Activated CD4-positive, alpha-beta memory T cell treated with anti-CD3 and anti-CD28 coated beads for 36 hours (primary cell): Measurements from ENCODE around the gene GTSE1. TPM values are rescaled to one million over a fixed set of nuclear protein-coding genes. Genes with fewer than 3 reads are reported as not detected.

Experiments used
- CTCF ChIA-PET: fragments of 350-600 bp; sonication (Branson Sonifier 250); formaldehyde crosslinking; loops from one replicate; lab custom pipeline; 2021; ENCODE audit warnings: antibody characterized with exemption, inconsistent platforms; lab: Charles Lee
- POLR2A ChIA-PET: fragments of 350-600 bp; sonication (Branson Sonifier 250); formaldehyde crosslinking; loops from one replicate; lab custom pipeline; 2021; ENCODE audit warnings: antibody characterized with exemption; lab: Charles Lee
- DNase-seq: peaks from one replicate; pipeline ENCODE4 v3.0.0-alpha.2; 2020
- H3K27ac Mint-ChIP-seq: one replicate; pipeline ENCODE4 v1.8.0; 2021; ENCODE audit warnings: mixed read lengths
- H3K27me3 Mint-ChIP-seq: one replicate; pipeline ENCODE4 v1.8.0; 2021; ENCODE audit warnings: mixed read lengths
- H3K36me3 Mint-ChIP-seq: one replicate; pipeline ENCODE4 v1.8.0; 2021; ENCODE audit warnings: mixed read lengths
- H3K4me1 Mint-ChIP-seq: one replicate; pipeline ENCODE4 v1.8.0; 2021; ENCODE audit warnings: low read depth, mixed read lengths
- H3K4me3 Mint-ChIP-seq: one replicate; pipeline ENCODE4 v1.8.0; 2021; ENCODE audit warnings: mild to moderate bottlenecking, mixed read lengths
- H3K9me3 Mint-ChIP-seq: one replicate; pipeline ENCODE4 v1.8.0; 2021; ENCODE audit warnings: mixed read lengths
- intact Hi-C: fragments of 100-400 bp; cut with micrococcal nuclease; formaldehyde crosslinking; loops from one replicate; pipeline ENCODE4 v1.15.1; 2023
- total RNA-seq, 2 experiments: library from RNA; stranded (reverse); gene quantifications; one replicate each; pipeline ENCODE4 v1.2.3, GENCODE V29; 2021

The GTSE1 gene
- total RNA-seq, 2 experiments from 2014 or later, result 39.9 to 42.6 TPM

DNA sequence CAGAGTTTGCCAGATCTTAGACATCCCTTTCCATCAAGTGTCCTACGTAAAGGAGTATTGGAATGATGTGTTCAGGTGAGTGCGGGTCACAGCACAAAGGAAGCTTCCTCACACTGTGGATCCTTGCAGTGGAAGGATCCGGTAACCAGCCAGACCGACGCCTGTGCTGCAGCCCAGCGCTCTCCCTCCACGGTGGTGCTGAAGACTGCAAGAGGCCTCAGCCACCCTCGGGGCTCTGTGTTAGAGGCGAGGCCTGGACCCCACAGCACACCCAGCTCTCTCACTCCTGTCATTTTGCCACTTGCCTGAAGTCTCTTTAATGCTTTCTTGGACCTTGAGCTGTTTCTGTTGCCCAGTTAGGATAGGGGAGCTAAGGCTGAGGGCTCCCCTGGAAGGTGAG, 41.2 kb downstream of the GTSE1 start:
- intact Hi-C loops, result no loop called here
- CTCF ChIA-PET, result interaction anchor here (1.6 to 3.6 kb wide), 2 partner anchors 21 to 30 kb away, joined by 4 to 19 read pairs; no protein-coding TSS in a partner anchor
- peaks cover 42% of the 10 kb centered on the region for H3K36me3 Mint-ChIP-seq
- no peak overlapping the region for H3K27ac Mint-ChIP-seq
- POLR2A ChIA-PET, result no interaction called here
- DNase-seq, result no peak
- no peak overlapping the region for H3K4me3 Mint-ChIP-seq
- peaks cover 37% of the 10 kb centered on the region for H3K4me1 Mint-ChIP-seq
- H3K27me3 Mint-ChIP-seq, result no peaks in the 10 kb centered on the region
- H3K9me3 Mint-ChIP-seq, result no peaks in the 10 kb centered on the region

DNA sequence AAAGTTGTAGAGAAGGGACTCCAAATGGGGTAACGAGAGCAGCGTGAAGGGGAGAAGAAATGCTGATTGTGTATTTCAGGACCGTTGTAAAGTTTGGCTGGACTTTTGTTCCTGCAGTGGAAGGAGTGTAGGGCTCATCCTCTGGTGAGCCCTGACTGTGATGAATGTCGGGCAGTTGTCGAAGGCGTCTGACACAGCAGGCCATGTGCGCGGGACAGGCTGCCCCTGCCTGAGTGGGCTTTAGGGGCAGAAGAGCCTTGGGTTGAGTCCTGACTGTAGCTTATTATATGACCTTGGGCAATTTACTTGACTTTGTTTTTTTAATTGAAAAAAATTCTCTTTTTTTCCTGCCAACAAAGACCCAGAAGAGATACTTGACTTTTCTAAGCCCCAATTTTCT, 42.0 kb downstream of the GTSE1 start:
- no peak overlapping the region for H3K4me3 Mint-ChIP-seq
- no peaks in the 10 kb centered on the region for H3K9me3 Mint-ChIP-seq
- H3K27me3 Mint-ChIP-seq, result no peaks in the 10 kb centered on the region
- POLR2A ChIA-PET, result no interaction called here
- DNase-seq, result no peak
- intact Hi-C loops, result no loop called here
- H3K4me1 Mint-ChIP-seq, result peaks cover 37% of the 10 kb centered on the region
- H3K27ac Mint-ChIP-seq, result no peak overlapping the region
- H3K36me3 Mint-ChIP-seq, result peaks cover 48% of the 10 kb centered on the region
- CTCF ChIA-PET, result interaction anchor here (3.6 kb wide), 1 partner anchor 29 kb away, joined by 19 read pairs; no protein-coding TSS in a partner anchor

DNA sequence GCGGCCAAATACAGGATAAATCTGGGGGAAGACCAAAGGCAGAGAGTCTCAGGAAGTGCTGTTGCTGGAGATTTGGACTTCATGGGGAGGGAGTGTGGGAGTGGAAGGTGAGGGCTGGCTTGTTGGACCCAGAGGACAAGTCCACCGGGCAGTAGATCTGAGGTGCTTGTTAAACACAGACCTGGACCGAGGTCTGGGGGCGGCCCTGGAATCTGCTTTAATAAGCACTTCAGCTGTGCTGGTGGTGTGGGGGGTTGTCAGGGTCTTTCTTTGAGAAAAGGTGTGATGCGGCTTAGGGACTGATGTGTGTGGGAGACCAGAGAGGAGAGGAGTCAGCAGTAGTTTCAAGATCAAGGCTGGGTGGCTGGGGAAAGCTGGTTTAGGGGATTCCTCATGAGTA, 43.3 kb downstream of the GTSE1 start:
- peaks cover 56% of the 10 kb centered on the region for H3K36me3 Mint-ChIP-seq
- no peak overlapping the region for H3K27ac Mint-ChIP-seq
- peaks cover 33% of the 10 kb centered on the region for H3K4me1 Mint-ChIP-seq
- H3K27me3 Mint-ChIP-seq, result no peaks in the 10 kb centered on the region
- DNase-seq, result no peak
- H3K4me3 Mint-ChIP-seq, result no peak overlapping the region
- no peaks in the 10 kb centered on the region for H3K9me3 Mint-ChIP-seq
- CTCF ChIA-PET, result interaction anchor here (0.9 to 1.1 kb wide), 1 partner anchor 28 kb away, joined by 3 to 6 read pairs; no protein-coding TSS in a partner anchor
- POLR2A ChIA-PET, result no interaction called here
- intact Hi-C loops, result no loop called here

DNA sequence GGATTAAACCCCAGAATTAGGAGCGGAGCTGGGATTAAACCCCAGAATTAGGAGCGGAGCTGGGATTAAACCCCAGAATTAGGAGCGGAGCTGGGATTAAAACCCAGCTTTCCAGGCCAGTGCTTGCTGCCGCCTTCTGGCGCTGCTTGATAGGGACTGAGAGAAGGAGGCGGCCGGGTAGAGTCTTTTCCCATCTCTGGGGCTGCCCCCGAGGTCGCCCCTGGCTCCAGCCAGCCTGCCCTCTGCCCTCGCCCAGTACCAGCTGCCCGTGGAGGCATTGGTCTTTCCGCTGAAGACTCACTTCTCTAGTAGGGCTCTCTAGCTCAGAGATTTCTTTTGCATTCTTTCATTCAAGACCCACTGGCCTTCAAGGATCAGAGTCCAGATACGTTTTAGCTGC, 44.0 kb downstream of the GTSE1 start:
- Mint-ChIP-seq H3K4me1 (peaks cover 31% of the 10 kb centered on the region), H3K9me3 (no peaks in the 10 kb centered on the region), H3K27me3 (no peaks in the 10 kb centered on the region), H3K27ac (no peak overlapping the region), H3K36me3 (peaks cover 58% of the 10 kb centered on the region), H3K4me3 (no peak overlapping the region)
- CTCF ChIA-PET, result interaction anchor here (0.7 to 1.1 kb wide), 2 partner anchors 27 to 334 kb away, joined by 3 to 6 read pairs; no protein-coding TSS in a partner anchor
- POLR2A ChIA-PET, result interaction anchor here (0.6 kb wide), 1 partner anchor 340 kb away, joined by 3 read pairs; no protein-coding TSS in a partner anchor
- intact Hi-C loops, result no loop called here
- DNase-seq, result no peak

DNA sequence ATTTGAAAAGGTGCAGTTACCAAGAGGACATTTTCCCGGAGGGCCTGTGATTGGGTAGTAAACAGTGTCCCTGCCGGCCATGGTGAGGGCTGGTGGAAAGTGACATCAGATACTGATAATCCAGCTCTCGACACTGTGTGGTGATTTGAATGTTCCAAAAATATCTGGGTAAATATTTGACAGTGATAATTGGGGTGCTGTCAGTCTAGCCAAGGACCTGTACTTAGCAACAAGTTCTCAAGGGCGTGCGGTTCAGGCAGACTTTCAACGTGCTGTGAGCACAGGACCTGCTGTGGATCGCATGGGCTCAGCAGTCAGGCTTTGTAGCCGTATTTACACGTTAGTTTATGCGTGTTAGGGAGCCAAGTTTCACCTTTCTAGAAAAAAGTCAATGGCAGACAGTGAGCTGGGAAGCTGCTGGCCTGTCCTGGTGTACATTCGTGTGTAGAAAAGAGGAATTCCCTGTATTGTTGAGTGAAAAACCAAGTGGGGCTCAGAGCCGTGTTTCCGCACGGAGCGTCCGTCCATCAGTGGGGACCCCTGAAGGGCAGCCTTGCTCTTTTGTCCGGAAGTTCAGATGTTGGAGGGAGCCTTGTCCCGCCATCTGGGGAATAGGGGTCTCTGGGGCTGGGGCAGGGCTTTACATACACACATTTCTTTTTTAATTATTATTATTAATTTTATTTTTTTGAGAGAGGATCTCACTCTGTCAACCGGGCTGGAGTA, 50.2 kb downstream of the GTSE1 start:
- Mint-ChIP-seq H3K36me3 (peaks cover 51% of the 10 kb centered on the region), H3K27me3 (no peaks in the 10 kb centered on the region), H3K4me3 (no peak overlapping the region), H3K27ac (no peak overlapping the region), H3K9me3 (no peaks in the 10 kb centered on the region), H3K4me1 (no peaks in the 10 kb centered on the region)
- CTCF ChIA-PET, result interaction anchor here (0.7 kb wide), 1 partner anchor 20 kb away, joined by 3 read pairs; no protein-coding TSS in a partner anchor
- POLR2A ChIA-PET, result no interaction called here
- intact Hi-C loops, result no loop called here
- DNase-seq, result no peak

DNA sequence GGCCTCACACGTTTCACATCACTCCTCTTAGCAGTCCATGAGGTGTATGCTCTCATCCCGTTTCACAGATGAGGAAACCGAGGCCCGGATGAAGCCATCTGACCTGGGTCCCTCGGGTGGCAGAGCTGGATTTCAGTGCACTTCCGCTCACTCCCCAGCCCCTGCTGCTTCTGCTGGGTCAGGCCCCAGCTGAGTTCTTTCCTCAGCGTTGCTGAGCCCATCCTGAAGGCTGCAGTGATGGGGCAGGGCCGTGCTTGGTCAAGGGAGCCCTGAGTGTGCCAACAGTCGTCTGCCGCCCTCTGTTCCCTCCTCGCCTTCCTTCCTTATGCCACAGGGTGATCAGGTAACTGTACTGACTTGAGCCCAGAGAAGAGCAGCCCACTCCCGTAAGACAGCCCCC, 51.0 kb downstream of the GTSE1 start:
- ChIA-PET POLR2A (no interaction called here), CTCF (no interaction called here)
- peaks cover 58% of the 10 kb centered on the region for H3K36me3 Mint-ChIP-seq
- H3K27ac Mint-ChIP-seq, result no peak overlapping the region
- no peak for DNase-seq
- no peaks in the 10 kb centered on the region for H3K27me3 Mint-ChIP-seq
- no peaks in the 10 kb centered on the region for H3K9me3 Mint-ChIP-seq
- intact Hi-C loops, result no loop called here
- H3K4me1 Mint-ChIP-seq, result no peaks in the 10 kb centered on the region
- H3K4me3 Mint-ChIP-seq, result no peak overlapping the region

DNA sequence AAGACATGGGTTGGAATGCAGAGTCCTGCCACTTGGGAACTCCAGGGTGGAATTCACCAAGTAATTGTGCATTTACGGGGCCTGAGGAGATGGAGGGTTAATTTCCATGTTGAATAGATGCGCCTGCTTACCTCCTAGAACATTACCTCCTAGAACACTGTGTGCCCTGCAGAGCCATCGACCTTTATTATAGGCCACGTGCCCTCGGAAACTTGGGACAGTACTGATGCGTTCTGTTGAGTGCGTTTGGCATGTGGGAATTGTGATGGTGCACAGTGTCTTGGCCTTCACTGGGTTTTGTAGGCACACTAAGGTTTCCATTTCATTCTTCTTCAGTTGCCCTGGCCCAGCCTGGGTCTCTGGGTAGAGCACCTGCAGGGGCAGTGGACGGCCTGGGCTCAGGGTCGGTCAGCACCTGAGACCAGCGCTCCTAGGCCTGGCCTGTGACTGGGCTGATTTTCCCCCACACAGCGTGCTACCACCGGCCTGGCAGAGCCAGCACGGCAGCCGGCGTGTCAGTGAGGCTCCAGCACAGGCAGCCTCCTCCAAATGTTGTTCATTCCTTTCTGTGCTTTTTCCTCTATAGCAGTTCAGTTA, 51.5 kb downstream of the GTSE1 start:
- Mint-ChIP-seq H3K27ac (no peak overlapping the region), H3K4me3 (no peak overlapping the region), H3K36me3 (peaks cover 58% of the 10 kb centered on the region), H3K27me3 (no peaks in the 10 kb centered on the region), H3K4me1 (no peaks in the 10 kb centered on the region), H3K9me3 (no peaks in the 10 kb centered on the region)
- intact Hi-C loops, result no loop called here
- ChIA-PET POLR2A (no interaction called here), CTCF (no interaction called here)
- DNase-seq, result no peak

DNA sequence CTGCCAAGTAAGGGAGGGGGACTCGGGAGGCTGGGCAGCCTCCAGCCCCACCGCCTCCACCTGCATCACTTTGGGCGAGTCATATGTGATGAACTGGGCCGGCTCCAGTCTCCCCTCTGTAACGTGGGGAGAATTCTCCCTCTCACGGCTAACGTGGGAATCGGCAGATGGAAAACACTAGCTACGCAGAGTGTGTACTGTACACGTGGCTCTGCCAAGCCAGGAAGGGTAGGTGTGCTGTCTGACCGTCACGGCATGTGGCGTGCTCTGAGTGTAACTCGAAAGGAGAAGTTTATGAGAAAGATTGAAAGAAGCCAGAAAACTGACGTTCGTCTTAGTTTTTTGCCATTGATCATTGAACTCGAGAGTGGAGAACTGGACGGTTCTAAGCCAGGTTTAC, 52.6 kb downstream of the GTSE1 start:
- ChIA-PET CTCF (no interaction called here), POLR2A (no interaction called here)
- Mint-ChIP-seq H3K4me3 (no peak overlapping the region), H3K27ac (no peak overlapping the region), H3K36me3 (peaks cover 58% of the 10 kb centered on the region), H3K4me1 (no peaks in the 10 kb centered on the region), H3K9me3 (no peaks in the 10 kb centered on the region), H3K27me3 (no peaks in the 10 kb centered on the region)
- intact Hi-C loops, result no loop called here
- no peak for DNase-seq

DNA sequence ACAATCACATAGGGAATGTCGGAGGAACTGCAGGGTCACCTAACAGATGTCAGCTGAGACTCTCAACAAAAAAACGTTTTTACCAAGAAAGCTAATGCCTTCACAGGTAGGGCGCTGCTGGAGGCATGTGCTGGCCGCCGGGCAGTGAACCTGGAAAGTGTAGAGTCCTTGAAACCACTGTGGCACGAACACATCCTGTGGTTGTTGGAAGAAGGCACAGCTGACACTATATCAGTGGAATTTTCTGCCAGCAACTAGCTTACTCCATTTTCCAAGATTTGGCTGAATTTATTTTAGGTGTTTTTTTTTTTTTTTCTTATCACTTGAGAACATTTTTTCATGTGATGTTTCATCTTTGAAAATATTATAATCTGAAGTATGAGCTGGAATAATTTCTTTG, 53.0 kb downstream of the GTSE1 start:
- POLR2A ChIA-PET, result no interaction called here
- H3K4me3 Mint-ChIP-seq, result no peak overlapping the region
- peaks cover 55% of the 10 kb centered on the region for H3K36me3 Mint-ChIP-seq
- no peak overlapping the region for H3K27ac Mint-ChIP-seq
- H3K9me3 Mint-ChIP-seq, result no peaks in the 10 kb centered on the region
- no peaks in the 10 kb centered on the region for H3K4me1 Mint-ChIP-seq
- intact Hi-C loops, result no loop called here
- no peaks in the 10 kb centered on the region for H3K27me3 Mint-ChIP-seq
- DNase-seq, result no peak
- CTCF ChIA-PET, result interaction anchor here (0.8 kb wide), 1 partner anchor 17 kb away, joined by 3 read pairs; no protein-coding TSS in a partner anchor

DNA sequence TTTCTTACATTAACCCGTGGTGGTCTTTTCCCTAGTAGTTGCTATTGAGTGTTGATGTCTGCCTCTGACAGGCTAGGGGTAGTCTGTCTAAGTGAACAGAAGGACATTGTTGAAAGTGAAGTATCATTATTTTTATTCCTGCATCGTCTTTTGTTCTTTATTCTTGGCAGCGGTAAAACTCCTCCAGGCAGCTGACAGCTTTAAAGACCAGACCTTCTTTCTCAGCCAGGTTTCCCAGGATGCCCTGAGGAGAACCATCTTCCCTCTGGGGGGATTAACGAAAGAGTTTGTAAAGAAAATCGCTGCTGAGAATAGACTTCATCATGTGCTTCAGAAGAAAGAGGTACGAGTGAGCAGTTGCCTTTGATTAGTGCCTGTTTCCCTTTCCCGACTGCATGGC, 53.5 kb downstream of the GTSE1 start:
- POLR2A ChIA-PET, result no interaction called here
- H3K4me3 Mint-ChIP-seq, result no peak overlapping the region
- H3K9me3 Mint-ChIP-seq, result no peaks in the 10 kb centered on the region
- no peak for DNase-seq
- H3K27me3 Mint-ChIP-seq, result no peaks in the 10 kb centered on the region
- CTCF ChIA-PET, result interaction anchor here (0.8 kb wide), 1 partner anchor 17 kb away, joined by 3 read pairs; no protein-coding TSS in a partner anchor
- H3K4me1 Mint-ChIP-seq, result no peaks in the 10 kb centered on the region
- intact Hi-C loops, result no loop called here
- peaks cover 53% of the 10 kb centered on the region for H3K36me3 Mint-ChIP-seq
- H3K27ac Mint-ChIP-seq, result no peak overlapping the region

DNA sequence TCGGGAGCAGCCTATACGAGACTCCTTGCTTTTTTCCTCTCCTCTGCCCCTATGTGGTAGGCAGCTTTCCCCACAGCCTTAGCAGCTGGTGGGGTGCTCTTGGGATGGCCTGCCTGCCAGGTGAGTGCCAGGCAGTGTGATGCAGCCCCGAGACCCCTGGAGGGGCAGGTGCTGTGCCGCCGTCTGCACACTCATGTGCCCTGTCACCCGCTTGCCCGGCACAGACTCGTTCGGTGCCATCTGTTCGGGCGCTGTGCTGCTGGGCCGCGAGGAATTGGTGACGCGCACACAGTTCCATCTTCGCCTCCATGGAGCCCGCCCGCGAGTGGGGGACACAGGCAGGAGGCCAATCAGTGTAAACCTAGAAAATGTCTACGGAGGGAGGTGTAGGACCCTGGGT, 54.0 kb downstream of the GTSE1 start:
- H3K4me1 Mint-ChIP-seq, result no peaks in the 10 kb centered on the region
- CTCF ChIA-PET, result no interaction called here
- H3K9me3 Mint-ChIP-seq, result no peaks in the 10 kb centered on the region
- no peak for DNase-seq
- H3K4me3 Mint-ChIP-seq, result no peak overlapping the region
- intact Hi-C loops, result no loop called here
- H3K27me3 Mint-ChIP-seq, result no peaks in the 10 kb centered on the region
- H3K36me3 Mint-ChIP-seq, result peaks cover 56% of the 10 kb centered on the region
- POLR2A ChIA-PET, result no interaction called here
- H3K27ac Mint-ChIP-seq, result no peak overlapping the region

DNA sequence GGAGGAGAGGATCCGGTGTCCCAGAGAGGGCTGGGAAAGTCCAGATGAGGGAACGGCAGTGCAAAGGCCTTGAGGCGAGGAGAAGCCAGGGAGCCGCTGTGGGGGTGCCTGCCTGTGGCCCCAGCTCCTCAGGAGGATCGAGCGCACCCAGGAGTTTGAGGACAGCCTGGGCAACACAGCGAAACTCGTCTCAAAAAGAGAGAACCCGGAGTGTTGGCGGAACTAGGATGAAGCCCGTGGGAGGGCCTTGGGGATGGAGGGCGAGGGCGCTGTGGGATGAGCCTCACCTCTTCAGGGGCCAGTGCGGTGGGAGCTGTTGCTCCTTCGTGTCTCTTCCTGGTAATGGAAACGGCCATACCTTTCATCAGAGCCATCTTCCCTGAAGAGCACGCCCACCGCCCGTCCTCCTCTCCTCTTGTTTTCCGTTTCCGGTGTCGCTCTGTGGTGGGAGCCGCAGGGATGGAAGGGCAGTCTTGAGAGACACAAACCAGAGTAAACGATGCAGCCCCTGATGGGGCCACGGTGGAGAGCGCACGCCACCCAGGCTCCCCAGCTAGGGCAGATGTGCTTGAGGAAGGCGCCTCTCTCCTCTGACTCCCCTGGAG, 54.6 kb downstream of the GTSE1 start:
- H3K4me3 Mint-ChIP-seq, result no peak overlapping the region
- no peaks in the 10 kb centered on the region for H3K27me3 Mint-ChIP-seq
- ChIA-PET CTCF (no interaction called here), POLR2A (no interaction called here)
- H3K9me3 Mint-ChIP-seq, result no peaks in the 10 kb centered on the region
- H3K27ac Mint-ChIP-seq, result no peak overlapping the region
- no peaks in the 10 kb centered on the region for H3K4me1 Mint-ChIP-seq
- no peak for DNase-seq
- intact Hi-C loops, result no loop called here
- peaks cover 50% of the 10 kb centered on the region for H3K36me3 Mint-ChIP-seq
